ENCODE results near the gene DLGAP1.

Gene DLGAP1

GRCh38 chr18:3524706-3525105 is 930.4 kb downstream of the DLGAP1 start:
- Histone ChIP-seq H2AFZ (ENCODE audit: low read depth, low read length) (no peak overlapping the region), H3K27ac (ENCODE audit: low read length) (peak overlapping the region; percentile 93), H3K4me3 (ENCODE audit: low read length) (no peak overlapping the region), H3K9me3 (ENCODE audit: insufficient read depth, low read length) (peaks cover 10% of the 10 kb centered on the region; the same call in 1 of the 2 replicates), H3K4me1 (ENCODE audit: low read length) (peaks cover 48% of the 10 kb centered on the region), H3K4me2 (ENCODE audit: low read length) (no peak overlapping the region; the same call in 1 of the 2 replicates), H3K79me2 (ENCODE audit: low read length) (no peaks in the 10 kb centered on the region; the same call in 1 of the 2 replicates), H3K36me3 (replicated peaks; ENCODE audit: low read depth, low read length) (peaks cover 9% of the 10 kb centered on the region), H4K20me1 (ENCODE audit: insufficient read depth, low read length) (no peaks in the 10 kb centered on the region), H3K27me3 (ENCODE audit: low read depth, low read length) (no peaks in the 10 kb centered on the region), H3K9ac (ENCODE audit: low read length) (no peak overlapping the region)
- TF ChIP-seq EZH2phosphoT487 (IDR thresholded peaks at IDR 0.05; ENCODE audit: low read depth) (no peak), CTCF (IDR thresholded peaks at IDR 0.05; ENCODE audit: low read depth, low read length) (no peak)

DNA sequence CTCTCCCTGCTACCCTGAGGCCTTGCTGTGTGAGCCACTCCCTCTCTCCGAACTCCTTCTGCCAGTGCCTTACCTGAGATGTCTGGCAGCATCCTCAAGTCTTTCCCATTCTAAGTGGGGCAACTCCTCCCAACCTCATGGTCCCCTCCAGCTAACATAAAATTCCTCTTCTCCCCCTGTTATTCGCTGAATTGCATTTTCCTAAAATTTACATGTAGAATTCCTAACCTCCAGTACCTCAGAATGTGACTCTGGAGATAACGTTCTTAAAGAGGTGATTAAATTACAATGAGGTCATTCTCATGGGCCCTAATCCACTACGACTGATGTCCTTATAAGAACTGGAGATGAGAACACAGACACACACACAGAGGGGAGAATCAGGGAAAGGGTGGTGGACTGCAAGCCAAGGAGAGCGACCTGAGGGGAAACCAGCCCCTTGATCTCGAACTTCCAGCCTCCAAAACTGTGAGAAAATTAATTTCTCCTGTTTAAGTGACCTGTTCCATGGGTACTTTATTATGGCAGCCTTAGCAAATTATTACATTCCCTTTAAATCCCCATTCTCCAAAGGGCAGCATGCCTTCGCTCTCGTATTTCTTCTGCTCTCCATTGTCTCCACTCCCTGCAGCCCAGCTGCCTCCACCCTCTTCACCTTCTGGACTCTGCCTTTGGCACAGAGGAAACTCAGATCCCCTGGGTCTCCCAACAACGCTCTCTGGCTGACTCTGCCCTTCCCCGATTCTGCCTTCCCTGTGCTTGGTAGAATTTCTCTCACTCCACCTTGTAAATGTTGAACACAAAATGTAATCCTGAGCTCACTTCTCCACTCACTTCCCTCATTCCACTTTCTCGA is 934.6 kb downstream of the DLGAP1 start:
- H2AFZ ChIP-seq (ENCODE audit: low read depth, low read length), result no peak overlapping the region
- peaks cover 17% of the 10 kb centered on the region for H3K4me1 ChIP-seq (ENCODE audit: low read length)
- no peaks in the 10 kb centered on the region for H4K20me1 ChIP-seq (ENCODE audit: insufficient read depth, low read length)
- no peak overlapping the region for H3K4me2 ChIP-seq (ENCODE audit: low read length)
- H3K36me3 ChIP-seq (replicated peaks; ENCODE audit: low read depth, low read length), result peaks cover 9% of the 10 kb centered on the region
- H3K27ac ChIP-seq (ENCODE audit: low read length), result no peak overlapping the region
- peaks cover 10% of the 10 kb centered on the region; the same call in 1 of the 2 replicates for H3K9me3 ChIP-seq (ENCODE audit: insufficient read depth, low read length)
- no peaks in the 10 kb centered on the region; the same call in 1 of the 2 replicates for H3K79me2 ChIP-seq (ENCODE audit: low read length)
- no peak overlapping the region for H3K4me3 ChIP-seq (ENCODE audit: low read length)
- H3K27me3 ChIP-seq (ENCODE audit: low read depth, low read length), result no peaks in the 10 kb centered on the region
- TF ChIP-seq CTCF (IDR thresholded peaks at IDR 0.05; ENCODE audit: low read depth, low read length), result no peak
- H3K9ac ChIP-seq (ENCODE audit: low read length), result no peak overlapping the region

GRCh38 chr18:3514312-3515216 is 940.5 kb downstream of the DLGAP1 start:
- no peak for TF ChIP-seq EZH2phosphoT487 (IDR thresholded peaks at IDR 0.05; ENCODE audit: low read depth)
- TF ChIP-seq CTCF (IDR thresholded peaks at IDR 0.05; ENCODE audit: low read depth, low read length), result no peak
- Histone ChIP-seq H3K36me3 (replicated peaks; ENCODE audit: low read depth, low read length) (peaks cover 18% of the 10 kb centered on the region), H3K4me3 (ENCODE audit: low read length) (peak overlapping the region; percentile 55), H3K27ac (ENCODE audit: low read length) (peak overlapping the region; percentile 89), H3K9ac (ENCODE audit: low read length) (peak overlapping the region; percentile 49), H3K79me2 (ENCODE audit: low read length) (no peaks in the 10 kb centered on the region), H3K4me1 (ENCODE audit: low read length) (peaks cover 47% of the 10 kb centered on the region), H2AFZ (ENCODE audit: low read depth, low read length) (0 out of 2 replicates have a peak overlapping the region, but pooled peaks have one; percentile 49), H3K9me3 (ENCODE audit: insufficient read depth, low read length) (peaks cover 8% of the 10 kb centered on the region; the same call in 1 of the 2 replicates), H3K4me2 (ENCODE audit: low read length) (peak overlapping the region; percentile 74), H3K27me3 (ENCODE audit: low read depth, low read length) (no peaks in the 10 kb centered on the region), H4K20me1 (ENCODE audit: insufficient read depth, low read length) (no peaks in the 10 kb centered on the region)

- Histone ChIP-seq H2AFZ (ENCODE audit: low read depth, low read length) (no peak overlapping the region), H3K4me1 (ENCODE audit: low read length) (peaks cover 48% of the 10 kb centered on the region), H3K79me2 (ENCODE audit: low read length) (no peaks in the 10 kb centered on the region), H3K27ac (ENCODE audit: low read length) (peak overlapping the region; percentile 89), H3K27me3 (ENCODE audit: low read depth, low read length) (no peaks in the 10 kb centered on the region), H3K9me3 (ENCODE audit: insufficient read depth, low read length) (peaks cover 8% of the 10 kb centered on the region; the same call in 1 of the 2 replicates), H3K36me3 (replicated peaks; ENCODE audit: low read depth, low read length) (peaks cover 18% of the 10 kb centered on the region), H4K20me1 (ENCODE audit: insufficient read depth, low read length) (no peaks in the 10 kb centered on the region), H3K4me2 (ENCODE audit: low read length) (peak overlapping the region; percentile 74), H3K4me3 (ENCODE audit: low read length) (peak overlapping the region; percentile 55), H3K9ac (ENCODE audit: low read length) (peak overlapping the region; percentile 49)
- TF ChIP-seq EZH2phosphoT487 (IDR thresholded peaks at IDR 0.05; ENCODE audit: low read depth) (no peak), CTCF (IDR thresholded peaks at IDR 0.05; ENCODE audit: low read depth, low read length) (no peak)
Observed at GRCh38 chr18:3513481-3513880, 941.6 kb downstream of the DLGAP1 start.
